D721Med (cell line): ENCODE measurements around the gene CA11.
A peak's percentile ranks its signal among the peaks of the same experiment; 100 is the strongest.
"Not testable (repeated sequence)": the region's sequence is repeated elsewhere in the genome, so short reads cannot be mapped to it uniquely, and the experiment has no call there.

Experiments used
- DNase-seq: peaks from one replicate; pipeline ENCODE4 v3.0.0; 2011; ENCODE audit warnings: low spot score; ENCODE audit not compliant: insufficient read length
- FAIRE-seq: peaks from 2 replicates; lab custom pipeline; 2011; peaks lifted over from hg19 to GRCh38; lab: Jason Lieb, UNC
- CTCF ChIP-seq: IDR thresholded peaks from 2 replicates; pipeline ENCODE4 v1.5.1; 2012; ENCODE audit warnings: mild to moderate bottlenecking, control low read depth; ENCODE audit not compliant: insufficient read depth; ENCODE audit errors: missing control alignments

The CA11 gene

GRCh38 chr19:48681127-48681470, 35.1 kb upstream of the CA11 start:
- FAIRE-seq = no peak
- DNase-seq = no peak
- TF ChIP-seq CTCF = no peak

- DNase-seq (no peak), FAIRE-seq (no peak)
- no peak for TF ChIP-seq CTCF
Observed at GRCh38 chr19:48680436-48681126, 34.6 kb upstream of the CA11 start.

GRCh38 chr19:48680006-48680405, 34.0 kb upstream of the CA11 start:
- FAIRE-seq, DNase-seq: not testable (repeated sequence)

GRCh38 chr19:48678201-48678600, 32.2 kb upstream of the CA11 start:
- FAIRE-seq = no peak
- no peak for TF ChIP-seq CTCF
- no peak for DNase-seq

GRCh38 chr19:48676887-48677286, 30.9 kb upstream of the CA11 start:
- TF ChIP-seq CTCF = no peak
- FAIRE-seq = no peak
- no peak for DNase-seq

GRCh38 chr19:48676487-48676886, 30.5 kb upstream of the CA11 start:
- FAIRE-seq (no peak), DNase-seq (no peak)
- TF ChIP-seq CTCF = no peak

- FAIRE-seq (no peak), DNase-seq (peak; percentile 95)
- TF ChIP-seq CTCF = peak; percentile 88
Observed at GRCh38 chr19:48674921-48675824, 29.2 kb upstream of the CA11 start.
